Cardiac septum (tissue), 1 donor: ENCODE results near the gene KIRREL3. TPM values are rescaled to one million over a fixed set of nuclear protein-coding genes. Genes with fewer than 3 reads are reported as not detected.

Experiments
- DNase-seq: peaks from one replicate; pipeline ENCODE4 v3.0.0-alpha.2; 2020; ENCODE audit warnings: low spot score
- intact Hi-C: fragments of 100-400 bp; cut with DNase I; formaldehyde crosslinking; loops from one replicate; pipeline ENCODE4 v1.14.0; 2022
- total RNA-seq: library from RNA; stranded (reverse); fragmentation: NEBNext Ultra II Directional; extraction: Animal tissue kit (Norgen Biotek cat#: 25700); gene quantifications from one replicate; pipeline ENCODE4 v1.2.1, GENCODE V29; 2021
- donor health status: DM: no; HTN: no; CAD: no.

Gene KIRREL3
- total RNA-seq, 1 donor from 2014 or later, result 0.30 TPM

DNA sequence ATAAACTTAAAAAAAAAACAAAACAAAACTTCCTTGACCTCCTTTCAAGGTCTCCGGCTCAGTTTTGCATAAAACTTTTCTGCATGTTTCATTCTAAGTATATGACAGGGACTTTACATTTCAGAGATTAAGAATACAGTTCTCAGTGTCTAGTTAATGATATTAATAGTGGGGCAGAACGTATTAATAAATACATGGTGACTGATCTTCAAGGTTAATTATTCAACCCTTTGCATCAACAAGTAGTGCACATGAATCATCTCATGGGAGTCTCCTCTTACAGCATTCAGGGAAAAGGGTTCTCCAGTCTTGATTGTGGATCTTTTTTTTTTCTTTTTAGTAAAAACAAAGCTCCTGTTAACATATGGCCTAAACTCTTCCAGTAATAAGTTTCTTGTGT lies 146.8 kb downstream of the KIRREL3 start:
- DNase-seq, result no peak
- intact Hi-C loops, result no loop called here

DNA sequence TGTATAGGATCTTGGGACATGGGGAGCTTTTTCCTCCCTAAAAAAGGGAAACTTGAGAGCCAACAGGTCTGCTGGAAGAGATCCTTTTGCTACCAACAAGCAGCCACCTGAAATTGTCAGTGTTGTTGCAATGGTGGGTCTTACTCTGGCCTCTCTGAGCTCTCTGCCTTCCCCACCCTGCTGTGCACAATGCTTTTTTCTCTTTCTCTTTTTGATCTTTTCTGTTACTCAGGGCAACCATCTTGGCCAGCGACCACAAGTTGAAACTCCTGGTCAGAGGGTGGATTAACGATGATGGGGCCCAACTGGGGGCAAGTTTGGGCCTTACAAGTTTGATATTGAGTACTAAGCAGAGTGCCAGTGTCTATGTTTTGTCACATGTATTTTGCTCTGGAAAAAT lies 155.8 kb downstream of the KIRREL3 start:
- intact Hi-C loops, result no loop called here
- no peak for DNase-seq

DNA sequence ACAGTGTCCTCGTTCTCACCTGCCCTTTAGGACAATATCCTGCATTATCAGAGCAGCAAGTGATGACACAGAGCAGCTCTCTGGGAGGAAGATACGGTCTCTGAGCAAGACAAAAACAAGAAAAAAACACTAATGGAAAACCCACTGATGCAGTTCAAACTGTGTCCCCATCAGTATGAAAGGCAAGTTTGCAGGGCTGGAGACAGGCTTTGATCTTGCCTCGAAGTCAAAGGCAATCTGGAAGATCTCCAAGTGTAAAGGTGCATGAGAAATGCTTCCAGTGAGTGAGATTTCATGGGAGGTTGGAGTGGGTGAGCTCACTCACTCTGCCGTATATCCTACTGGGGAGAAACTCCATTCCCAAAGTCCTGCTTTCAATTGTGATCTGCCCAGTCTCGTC lies 157.5 kb downstream of the KIRREL3 start:
- intact Hi-C loops, result no loop called here
- no peak for DNase-seq

DNA sequence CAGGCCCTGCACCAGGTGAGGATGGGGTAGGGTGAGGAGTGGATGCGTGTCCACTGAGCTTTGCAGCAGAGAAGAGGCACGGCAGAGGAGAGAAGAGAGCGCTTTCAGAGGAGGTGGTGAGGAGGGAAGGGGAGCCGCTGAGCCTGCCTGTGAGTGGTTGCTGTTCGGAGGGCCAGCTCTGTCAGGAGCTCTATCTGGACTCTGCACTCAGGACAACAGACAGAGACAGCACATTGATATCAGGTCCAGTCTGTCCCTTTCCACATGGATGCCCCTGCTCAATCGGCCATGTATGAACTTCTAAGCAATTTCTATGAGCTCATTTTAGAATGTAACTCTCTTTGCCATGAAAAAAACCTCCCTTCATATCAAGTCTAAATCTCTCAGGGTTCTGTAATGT lies 158.6 kb downstream of the KIRREL3 start:
- intact Hi-C loops, result no loop called here
- DNase-seq, result no peak

- intact Hi-C loops, result no loop called here
- DNase-seq, result no peak
Observed at GRCh38 chr11:126840975-126841374, 159.6 kb downstream of the KIRREL3 start.

DNA sequence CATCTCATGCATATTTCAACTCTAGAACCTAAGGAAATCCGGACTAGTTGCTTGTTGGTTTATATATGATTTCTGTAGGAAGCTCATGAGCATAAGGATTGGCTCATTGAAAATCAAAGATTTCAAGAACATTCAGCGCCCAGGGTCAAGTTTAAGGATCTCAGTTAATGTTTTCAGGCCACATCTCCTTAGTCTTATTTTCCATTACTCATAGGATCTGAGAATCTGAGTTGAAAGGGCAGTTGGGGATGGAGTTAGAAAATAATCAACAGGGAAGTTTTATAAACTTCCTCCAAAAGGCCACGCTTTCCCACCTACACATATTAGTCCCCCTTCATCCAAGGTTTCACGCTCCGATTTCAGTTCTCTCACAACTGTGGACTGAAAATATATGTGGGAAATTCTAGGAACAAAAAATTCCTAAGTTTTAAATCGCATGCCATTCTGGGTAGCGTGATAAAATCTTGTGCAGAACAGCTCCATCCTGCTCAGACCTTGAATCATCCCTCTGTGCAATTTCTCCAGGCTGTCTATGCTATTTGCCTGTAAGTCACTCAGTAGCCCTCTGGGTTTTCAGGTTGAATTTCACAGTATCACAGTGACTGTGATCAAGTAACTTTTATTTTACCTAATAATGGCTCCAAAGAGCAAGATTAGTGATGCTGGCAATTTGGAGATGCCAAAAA lies 160.2 kb downstream of the KIRREL3 start:
- intact Hi-C loops, result no loop called here
- no peak for DNase-seq

GRCh38 chr11:126839496-126839895 lies 161.1 kb downstream of the KIRREL3 start:
- no peak for DNase-seq
- intact Hi-C loops, result no loop called here

- intact Hi-C loops, result no loop called here
- no peak for DNase-seq
Observed at GRCh38 chr11:126838779-126839178, 161.8 kb downstream of the KIRREL3 start.

- no peak for DNase-seq
- intact Hi-C loops, result no loop called here
Observed at GRCh38 chr11:126837581-126837980, 163.0 kb downstream of the KIRREL3 start.

- no peak for DNase-seq
- intact Hi-C loops, result no loop called here
Observed at GRCh38 chr11:126834573-126834972, 166.0 kb downstream of the KIRREL3 start.

GRCh38 chr11:126834149-126834548 lies 166.4 kb downstream of the KIRREL3 start:
- no peak for DNase-seq
- intact Hi-C loops, result no loop called here

GRCh38 chr11:126833065-126833464 lies 167.5 kb downstream of the KIRREL3 start:
- intact Hi-C loops, result no loop called here
- no peak for DNase-seq

GRCh38 chr11:126832387-126832786 lies 168.2 kb downstream of the KIRREL3 start:
- DNase-seq, result no peak
- intact Hi-C loops, result no loop called here

DNA sequence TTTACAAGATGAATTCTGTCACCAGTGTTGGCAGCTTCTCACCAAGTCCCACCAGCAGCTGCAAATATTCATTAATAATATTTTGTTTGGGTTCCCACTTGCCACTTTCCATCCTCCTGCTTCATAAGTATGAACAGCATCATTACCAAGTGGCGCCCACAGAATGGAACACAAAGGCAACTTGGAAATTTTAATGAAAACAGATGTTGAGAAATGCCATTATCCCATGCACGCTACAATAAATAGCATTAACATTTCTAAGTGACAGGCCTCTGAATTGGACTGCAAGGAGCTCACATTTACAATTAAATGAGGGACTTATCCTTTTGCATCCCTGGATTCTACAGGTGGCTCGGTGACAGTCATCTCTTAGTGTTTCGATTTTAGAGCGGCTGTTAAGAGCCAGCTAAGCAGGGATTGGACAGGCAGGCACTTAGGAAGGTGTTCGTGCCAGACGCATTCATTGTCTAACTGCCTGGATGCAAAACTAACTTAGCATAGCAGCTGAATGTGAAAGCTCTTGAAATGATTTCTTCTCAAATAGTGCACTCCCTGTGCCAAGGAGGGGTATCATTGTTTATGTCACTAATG lies 170.3 kb downstream of the KIRREL3 start:
- DNase-seq, result no peak
- intact Hi-C loops, result no loop called here

GRCh38 chr11:126829716-126830115 lies 170.9 kb downstream of the KIRREL3 start:
- intact Hi-C loops, result no loop called here

GRCh38 chr11:126824035-126824607 lies 176.4 kb downstream of the KIRREL3 start:
- intact Hi-C loops, result no loop called here
- DNase-seq, result no peak

More at GRCh38 chr11:126829716-126830115, 170.9 kb downstream of the KIRREL3 start:
- DNase-seq, result no peak

DNA sequence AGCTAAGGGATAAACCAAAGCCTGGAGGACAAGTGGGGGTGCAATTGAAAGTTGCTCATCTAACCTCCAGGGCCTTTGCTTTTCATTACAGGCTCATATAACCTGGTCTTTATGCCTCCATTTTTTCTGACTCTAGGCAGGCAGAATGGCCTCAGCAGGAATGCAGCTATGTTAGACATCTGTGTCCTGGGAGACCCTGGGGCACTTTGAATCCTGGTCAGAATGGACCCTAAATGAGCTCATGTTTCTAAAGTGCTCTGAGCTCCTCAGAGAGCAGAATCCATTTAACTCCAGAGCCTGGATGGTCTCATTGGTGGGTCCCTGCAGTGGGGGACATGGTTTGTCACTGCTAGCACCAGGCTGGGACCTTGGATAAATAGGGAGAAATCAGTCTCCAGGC lies 177.3 kb downstream of the KIRREL3 start:
- intact Hi-C loops, result no loop called here
- DNase-seq, result no peak

- intact Hi-C loops, result no loop called here
- DNase-seq, result no peak
Observed at GRCh38 chr11:126821827-126822226, 178.7 kb downstream of the KIRREL3 start.

GRCh38 chr11:126819194-126819593 lies 181.4 kb downstream of the KIRREL3 start:
- intact Hi-C loops, result no loop called here
- DNase-seq, result no peak

GRCh38 chr11:126817523-126818450 lies 182.8 kb downstream of the KIRREL3 start:
- no peak for DNase-seq
- intact Hi-C loops, result no loop called here
